Measurements from ENCODE around the gene R3HDML.
A peak's percentile ranks its signal among the peaks of the same experiment; 100 is the strongest.

The R3HDML gene

GRCh38 chr20:44357555-44358125 lies 20.8 kb downstream of the R3HDML start:
- DNase-seq = no peak
- intact Hi-C loops (cut with DNase I) = no loop called here

GRCh38 chr20:44358776-44359175 lies 21.9 kb downstream of the R3HDML start:
- DNase-seq = no peak
- intact Hi-C loops (cut with DNase I) = no loop called here

GRCh38 chr20:44360221-44360620 lies 23.4 kb downstream of the R3HDML start:
- no peak for DNase-seq
- intact Hi-C loops (cut with DNase I) = no loop called here

- intact Hi-C loops (cut with DNase I) = no loop called here
- DNase-seq = no peak
Observed at GRCh38 chr20:44361021-44361420, 24.2 kb downstream of the R3HDML start.

- intact Hi-C loops (cut with DNase I) = no loop called here
- no peak for DNase-seq
Observed at GRCh38 chr20:44362466-44362940, 25.7 kb downstream of the R3HDML start.

- no peak for DNase-seq
Observed at GRCh38 chr20:44364068-44364467, 27.2 kb downstream of the R3HDML start.

GRCh38 chr20:44364780-44365179 lies 27.9 kb downstream of the R3HDML start:
- intact Hi-C loops (cut with DNase I) = no loop called here
- DNase-seq = no peak

More at GRCh38 chr20:44364068-44364467, 27.2 kb downstream of the R3HDML start:
- intact Hi-C loops (cut with DNase I) = no loop called here

GRCh38 chr20:44367746-44368145 lies 30.9 kb downstream of the R3HDML start:
- intact Hi-C loops (cut with DNase I) = no loop called here
- no peak for DNase-seq

- intact Hi-C loops (cut with DNase I) = no loop called here
- no peak for DNase-seq
Observed at GRCh38 chr20:44370639-44371218, 33.9 kb downstream of the R3HDML start.

- no peak for DNase-seq
- intact Hi-C loops (cut with DNase I) = no loop called here
Observed at GRCh38 chr20:44382641-44383040, 45.8 kb downstream of the R3HDML start.

- intact Hi-C loops (cut with DNase I) = loop anchor here (5.0 kb wide), 1 partner anchor 228 kb away; no protein-coding TSS in a partner anchor
- DNase-seq = peak; percentile 58 to 93 (median 82)
Observed at GRCh38 chr20:44384423-44385027, 47.7 kb downstream of the R3HDML start.

GRCh38 chr20:44388466-44389023 lies 51.7 kb downstream of the R3HDML start:
- intact Hi-C loops (cut with DNase I) = loop anchor here (5.0 kb wide), 1 partner anchor 224 kb away; no protein-coding TSS in a partner anchor
- peak in 37 of 42 donors; percentile 6 to 75 (median 40) for DNase-seq

- no peak for DNase-seq
- intact Hi-C loops (cut with DNase I) = loop anchor here (5.0 kb wide), 1 partner anchor 222 kb away; no protein-coding TSS in a partner anchor
Observed at GRCh38 chr20:44389871-44390270, 53.0 kb downstream of the R3HDML start.

- no peak for DNase-seq
- intact Hi-C loops (cut with DNase I) = no loop called here
Observed at GRCh38 chr20:44390280-44390679, 53.4 kb downstream of the R3HDML start.

- no peak for DNase-seq
- intact Hi-C loops (cut with DNase I) = no loop called here
Observed at GRCh38 chr20:44392088-44392775, 55.4 kb downstream of the R3HDML start.

- intact Hi-C loops (cut with DNase I) = no loop called here
- DNase-seq = peak in 1 of 42 donors; percentile 13
Observed at GRCh38 chr20:44392776-44393607, 56.1 kb downstream of the R3HDML start.

- DNase-seq = peak in 1 of 42 donors; percentile 7
- intact Hi-C loops (cut with DNase I) = no loop called here
Observed at GRCh38 chr20:44393608-44394451, 57.0 kb downstream of the R3HDML start.

- intact Hi-C loops (cut with DNase I) = no loop called here
Observed at GRCh38 chr20:44394452-44394701, 57.5 kb downstream of the R3HDML start.

More at GRCh38 chr20:44394452-44394701, 57.5 kb downstream of the R3HDML start:
- DNase-seq = peak in 1 of 42 donors; percentile 12
